Transverse colon (tissue), 4 donors: Measurements from ENCODE around the gene TRIM65. TPM values are rescaled to one million over a fixed set of nuclear protein-coding genes. Genes with fewer than 3 reads are reported as not detected.
A peak's percentile ranks its signal among the peaks of the same experiment; 100 is the strongest.

Experiments
- DNase-seq: peaks from one replicate; pipeline ENCODE4 v3.0.0-alpha.2; 2019
- H3K27ac ChIP-seq, 4 donors: fragments of 200-600 bp; sonication (generic); 2 replicates each; pipeline ENCODE4 v1.5.1; 2016 to 2018; ENCODE audit warnings: inconsistent platforms in 4 of 4
- H3K27me3 ChIP-seq: fragments of 200-600 bp; sonication (generic); 2 replicates; pipeline ENCODE4 v1.5.1; 2017; ENCODE audit warnings: inconsistent platforms
- H3K36me3 ChIP-seq, 4 donors: fragments of 200-600 bp; sonication (generic); 2 replicates each; pipeline ENCODE4 v1.5.1; 2017 to 2019; ENCODE audit warnings: inconsistent platforms in 4 of 4
- H3K4me1 ChIP-seq, 4 donors: fragments of 200-600 bp; sonication (generic); 2 replicates each; pipeline ENCODE4 v1.5.1; 2017 to 2020; ENCODE audit warnings: inconsistent platforms in 4 of 4
- H3K4me3 ChIP-seq, 4 donors: fragments of 200-600 bp; sonication (generic); 1 replicate in 1 of 4; 2 replicates in 3 of 4; pipeline versions ENCODE4 v1.5.1 to v1.6.1; 2017 to 2019; ENCODE audit warnings: inconsistent platforms in 4 of 4
- H3K9me3 ChIP-seq, 2 donors: fragments of 200-600 bp; sonication (generic); 2 replicates each; pipeline ENCODE4 v1.5.1; 2017 to 2019; ENCODE audit warnings: inconsistent platforms in 2 of 2
- EP300 ChIP-seq: sonication (generic); formaldehyde crosslinking; IDR thresholded peaks from one replicate; pipeline ENCODE4 v1.6.1; 2017; ENCODE audit warnings: antibody characterized with exemption, low read depth
- POLR2A ChIP-seq: fragments of 450-650 bp; IDR thresholded peaks from one replicate; pipeline ENCODE4 v1.6.1; 2016; ENCODE audit warnings: antibody characterized with exemption, mild to moderate bottlenecking, moderate library complexity
- POLR2AphosphoS5 ChIP-seq, 3 donors: sonication (generic); formaldehyde crosslinking; IDR thresholded peaks; one replicate each; pipeline ENCODE4 v1.6.1; 2016; ENCODE audit warnings: antibody characterized with exemption in 3 of 3
- WGBS, 2 donors: methylation state at CpG; one replicate each; pipeline ENCODE4 v1.1.5; 2018; ENCODE audit warnings: low coverage in 1 of 2; 5-methylcytosine and 5-hydroxymethylcytosine counted together
- in situ Hi-C, 4 donors: fragments of 200-750 bp; cut with MboI; loops; one replicate each; pipeline versions ENCODE4 v1.15.0 to v1.15.1; 2017; ENCODE audit warnings: low sequenced_read_pairs in 3 of 4, low pct_ligation_motif_present in 1 of 4, low pct_unique_long_range_greater_than_20kb in 1 of 4
- intact Hi-C: fragments of 100-400 bp; cut with DNase I; formaldehyde crosslinking; loops from one replicate; pipeline ENCODE4 v1.15.1; 2023; ENCODE audit warnings: low total_unique reads
- total RNA-seq, 4 donors: library from RNA; depleted of rRNA; stranded (reverse); fragments of >200 nt; gene quantifications; one replicate each; pipeline ENCODE4 v1.1.0, GENCODE V29; 2016
- TF ChIP-seq, protein P1 (sequence below), 5 experiments: fragments of 200-600 bp in 3 of 5; fragments of 450-650 bp in 2 of 5; sonication (generic) in 3 of 5; IDR thresholded peaks; 1 replicate in 2 of 5; 2 replicates in 3 of 5; pipeline ENCODE4 v1.5.1; 2016 to 2017; ENCODE audit warnings: antibody characterized with exemption in 5 of 5, inconsistent platforms in 3 of 5, mild to moderate bottlenecking in 2 of 5, moderate library complexity in 1 of 5

TRIM65 gene
- total RNA-seq, 4 donors from 2014 or later = 16.8 to 21.7 (median 20.5) TPM

DNA sequence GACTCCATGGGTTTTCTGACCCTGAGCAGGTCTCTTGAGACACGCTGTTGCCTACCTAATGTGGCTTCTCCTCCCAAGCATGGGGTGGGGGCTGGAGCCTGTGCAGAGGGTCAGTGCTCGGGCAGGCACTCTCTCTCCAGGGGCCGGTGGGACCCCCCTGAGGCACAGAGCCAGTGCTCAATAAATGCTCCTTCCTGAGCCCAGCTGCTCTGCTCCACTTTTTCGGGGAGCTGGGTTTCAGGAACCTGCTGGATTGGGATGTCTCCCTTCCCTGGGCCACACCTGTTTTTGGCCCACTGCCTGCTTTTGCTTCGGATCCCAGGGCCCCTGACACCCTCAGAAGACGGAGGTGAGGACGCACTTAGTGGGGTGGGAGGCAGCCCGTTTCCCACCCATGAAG, 1.3 kb upstream of the TRIM65 start:
- no peak for DNase-seq
- Histone ChIP-seq H3K4me1 (peaks cover 21 to 26% (median 24%) of the 10 kb centered on the region in 4 donors), H3K27ac (peak overlapping the region; percentile 90 to 98 (median 97)), H3K4me3 (no peak overlapping the region), H3K27me3 (no peaks in the 10 kb centered on the region), H3K9me3 (no peaks in the 10 kb centered on the region), H3K36me3 (peaks cover 0 to 28% (median 2%) of the 10 kb centered on the region in 4 donors)
- TF ChIP-seq POLR2AphosphoS5 (IDR thresholded peaks at IDR 0.05) (no peak), POLR2A (no peak), EP300 (no peak)
- TF ChIP-seq, protein P1, sequence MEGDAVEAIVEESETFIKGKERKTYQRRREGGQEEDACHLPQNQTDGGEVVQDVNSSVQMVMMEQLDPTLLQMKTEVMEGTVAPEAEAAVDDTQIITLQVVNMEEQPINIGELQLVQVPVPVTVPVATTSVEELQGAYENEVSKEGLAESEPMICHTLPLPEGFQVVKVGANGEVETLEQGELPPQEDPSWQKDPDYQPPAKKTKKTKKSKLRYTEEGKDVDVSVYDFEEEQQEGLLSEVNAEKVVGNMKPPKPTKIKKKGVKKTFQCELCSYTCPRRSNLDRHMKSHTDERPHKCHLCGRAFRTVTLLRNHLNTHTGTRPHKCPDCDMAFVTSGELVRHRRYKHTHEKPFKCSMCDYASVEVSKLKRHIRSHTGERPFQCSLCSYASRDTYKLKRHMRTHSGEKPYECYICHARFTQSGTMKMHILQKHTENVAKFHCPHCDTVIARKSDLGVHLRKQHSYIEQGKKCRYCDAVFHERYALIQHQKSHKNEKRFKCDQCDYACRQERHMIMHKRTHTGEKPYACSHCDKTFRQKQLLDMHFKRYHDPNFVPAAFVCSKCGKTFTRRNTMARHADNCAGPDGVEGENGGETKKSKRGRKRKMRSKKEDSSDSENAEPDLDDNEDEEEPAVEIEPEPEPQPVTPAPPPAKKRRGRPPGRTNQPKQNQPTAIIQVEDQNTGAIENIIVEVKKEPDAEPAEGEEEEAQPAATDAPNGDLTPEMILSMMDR (IDR thresholded peaks at IDR 0.05) = no peak
- intact Hi-C loops (no loop called here), in situ Hi-C loops (loop anchor here in 1 of 4 donors (25.0 kb wide), 1 partner anchor 136 kb away; the partner anchor contains the start of gene GALK1)
- WGBS, 2 donors = 80 to 83% methylated on average over 4 to 7 of the region's 8 CpGs

DNA sequence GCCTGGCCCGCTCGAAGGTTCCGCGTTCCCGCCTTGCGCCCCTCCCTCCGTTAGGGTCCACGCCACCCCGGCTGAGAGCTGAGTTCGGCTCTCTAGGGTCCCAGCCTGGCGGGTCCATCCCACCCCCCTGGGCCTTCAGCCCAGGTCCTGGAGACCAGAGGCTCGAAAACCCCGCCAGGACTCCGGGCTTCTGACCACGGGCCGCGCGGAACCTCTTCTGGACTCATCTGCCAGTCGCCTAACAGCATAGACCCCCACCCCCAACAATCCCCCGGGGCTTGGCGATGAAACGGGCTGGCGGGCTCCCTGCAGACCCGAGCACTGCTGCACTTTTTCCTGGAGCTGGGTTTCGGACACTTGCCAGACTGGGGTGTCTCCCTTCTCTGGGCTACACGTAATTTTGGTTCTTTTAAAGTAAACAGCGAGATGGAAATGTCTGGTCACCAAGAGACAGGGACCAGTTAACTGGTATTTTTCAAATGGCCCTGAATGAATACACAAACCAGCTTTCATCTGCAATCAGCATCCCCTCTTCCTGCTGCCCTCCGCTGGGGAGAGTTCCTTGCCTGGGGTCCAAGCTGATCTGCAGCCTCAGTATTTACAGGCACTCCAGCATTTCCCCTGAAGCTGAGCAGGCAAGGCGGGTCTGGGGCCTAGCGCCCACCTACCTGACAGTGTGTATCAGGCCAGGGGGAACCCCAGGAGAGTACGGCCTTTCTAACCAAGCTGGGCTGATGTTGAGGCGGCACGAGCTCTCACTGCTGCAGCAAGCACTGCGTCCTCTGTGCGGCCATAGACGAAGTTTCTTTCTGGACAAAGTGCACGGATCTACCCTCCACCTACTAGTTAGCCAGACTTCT, 639 bp upstream of the TRIM65 start:
- Histone ChIP-seq H3K4me3 (peak overlapping the region; percentile 70 to 96 (median 84)), H3K9me3 (no peaks in the 10 kb centered on the region), H3K27me3 (no peaks in the 10 kb centered on the region), H3K27ac (peak overlapping the region; percentile 90 to 98 (median 97)), H3K4me1 (peaks cover 21 to 26% (median 24%) of the 10 kb centered on the region in 4 donors), H3K36me3 (peaks cover 0 to 22% (median 2%) of the 10 kb centered on the region in 4 donors)
- 64% methylated on average over 29 of the region's 37 CpGs; no CpG with 5 or more reads in 1 of the 2 donors for WGBS, 2 donors
- intact Hi-C loops = no loop called here
- in situ Hi-C loops = loop anchor here in 1 of 4 donors (25.0 kb wide), 1 partner anchor 135 kb away; the partner anchor contains the start of gene GALK1
- TF ChIP-seq, protein P1 (IDR thresholded peaks at IDR 0.05) = no peak
- no peak for TF ChIP-seq POLR2A
- TF ChIP-seq POLR2AphosphoS5 (IDR thresholded peaks at IDR 0.05) = no peak
- TF ChIP-seq EP300 = no peak
- DNase-seq = peak; percentile 34

DNA sequence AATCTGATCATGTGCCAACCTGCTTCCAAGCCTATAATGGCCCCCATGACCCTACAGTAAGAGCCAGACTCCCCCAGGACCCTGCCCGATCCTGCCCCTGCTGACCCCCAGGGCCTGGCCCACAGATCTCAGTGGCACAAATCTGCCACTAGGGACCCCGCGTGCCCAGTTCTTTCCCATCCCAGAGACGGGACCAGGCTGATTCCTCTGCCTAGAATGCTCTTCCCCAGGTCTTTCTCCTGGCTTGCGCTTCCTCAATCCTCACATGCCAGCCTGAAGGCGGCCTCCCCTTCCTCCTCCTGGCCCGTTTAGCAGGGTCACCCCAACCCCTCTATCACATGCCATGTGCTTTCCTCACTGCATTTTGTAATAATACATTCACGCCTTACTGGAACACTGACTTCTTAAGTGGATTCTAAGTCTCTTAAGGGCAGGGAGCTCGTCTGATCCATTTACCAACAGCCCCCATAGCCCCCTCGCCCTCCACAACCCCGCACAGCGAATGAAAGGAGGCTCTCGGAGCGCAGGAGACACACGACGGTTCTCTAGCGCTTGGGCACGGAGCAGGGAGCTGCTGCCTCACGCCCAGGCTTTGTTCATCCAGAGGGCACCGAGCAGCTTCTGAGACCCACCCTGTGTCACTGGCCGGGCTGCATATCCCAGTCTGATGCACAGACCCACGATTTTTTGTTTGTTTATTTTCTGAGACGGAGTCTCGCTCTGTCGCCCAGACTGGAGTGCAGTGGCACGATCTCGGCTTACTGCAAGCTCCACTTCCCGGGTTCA, 1.2 kb downstream of the TRIM65 start:
- intact Hi-C loops = no loop called here
- peaks cover 21 to 26% (median 24%) of the 10 kb centered on the region in 4 donors for H3K4me1 ChIP-seq
- H3K4me3 ChIP-seq = peak overlapping the region; percentile 70 to 96 (median 84)
- 15 to 33% methylated on average over 8 to 28 of the region's 28 CpGs for WGBS, 2 donors
- H3K36me3 ChIP-seq = peaks cover 0 to 8% (median 0%) of the 10 kb centered on the region in 4 donors
- H3K27ac ChIP-seq = peak overlapping the region; percentile 90 to 98 (median 97)
- no peaks in the 10 kb centered on the region for H3K27me3 ChIP-seq
- DNase-seq = peak; percentile 31
- TF ChIP-seq, protein P1 (IDR thresholded peaks at IDR 0.05) = peak in 4 of 5 experiments; percentile 14 to 38 (median 27)
- TF ChIP-seq POLR2A (no peak), POLR2AphosphoS5 (IDR thresholded peaks at IDR 0.05) (peak in 1 of 3 donors; percentile 6)
- in situ Hi-C loops = loop anchor here in 1 of 4 donors (25.0 kb wide), 1 partner anchor 133 kb away; the partner anchor contains the start of gene GALK1
- H3K9me3 ChIP-seq = no peaks in the 10 kb centered on the region
